ENCODE results near the gene RILPL1. TPM values are rescaled to one million over a fixed set of nuclear protein-coding genes. Genes with fewer than 3 reads are reported as not detected.

The RILPL1 gene
- total and polyA plus RNA-seq, 4 donors = 1.3 to 2.7 (median 2.1) TPM

DNA sequence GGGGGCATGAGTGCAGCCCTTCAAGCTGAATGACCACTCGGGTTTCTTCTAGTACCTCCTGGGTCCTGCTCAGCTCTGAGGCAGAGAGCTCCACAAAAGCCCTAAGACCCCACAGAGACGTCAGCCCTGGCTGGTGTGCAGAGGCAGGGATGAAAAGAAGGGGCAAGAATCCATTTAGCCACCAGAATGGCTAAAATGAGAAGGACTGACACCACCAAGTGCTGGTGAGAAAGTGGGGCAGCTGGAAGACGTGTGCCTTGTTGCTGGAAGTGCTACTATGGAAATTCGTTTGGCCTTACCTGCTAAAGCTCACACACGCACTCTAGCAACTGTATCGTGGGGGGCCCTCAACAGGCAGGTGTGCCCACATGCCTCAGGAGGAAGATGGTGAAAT is 26.7 kb downstream of the RILPL1 start:
- Histone ChIP-seq H3K4me1 (ENCODE audit: control insufficient read depth in 4 of 4, insufficient read depth in 4 of 4, low read length in 3 of 4) (peaks cover 0 to 3% (median 0%) of the 10 kb centered on the region in 4 donors), H3K9ac (ENCODE audit: low read depth in 1 of 2, low read length in 2 of 2) (no peak overlapping the region), H3K9me3 (ENCODE audit: control insufficient read depth in 4 of 4, low read length in 3 of 4) (no peaks in the 10 kb centered on the region), H3K4me3 (ENCODE audit: low read depth in 1 of 3, low read length in 3 of 3) (no peak overlapping the region), H3K36me3 (ENCODE audit: control insufficient read depth in 4 of 4, insufficient read depth in 3 of 4, low read depth in 1 of 4, low read length in 3 of 4) (no peaks in the 10 kb centered on the region), H3K27ac (ENCODE audit: low read depth in 1 of 2, low read length in 2 of 2) (no peak overlapping the region), H3K27me3 (ENCODE audit: control insufficient read depth in 4 of 4, insufficient read depth in 4 of 4, low read length in 3 of 4) (no peaks in the 10 kb centered on the region)
- no peak for DNase-seq (ENCODE audit: low spot score)
- WGBS = 94% methylated on average over 6 of the region's 6 CpGs
- TF ChIP-seq, protein P1, sequence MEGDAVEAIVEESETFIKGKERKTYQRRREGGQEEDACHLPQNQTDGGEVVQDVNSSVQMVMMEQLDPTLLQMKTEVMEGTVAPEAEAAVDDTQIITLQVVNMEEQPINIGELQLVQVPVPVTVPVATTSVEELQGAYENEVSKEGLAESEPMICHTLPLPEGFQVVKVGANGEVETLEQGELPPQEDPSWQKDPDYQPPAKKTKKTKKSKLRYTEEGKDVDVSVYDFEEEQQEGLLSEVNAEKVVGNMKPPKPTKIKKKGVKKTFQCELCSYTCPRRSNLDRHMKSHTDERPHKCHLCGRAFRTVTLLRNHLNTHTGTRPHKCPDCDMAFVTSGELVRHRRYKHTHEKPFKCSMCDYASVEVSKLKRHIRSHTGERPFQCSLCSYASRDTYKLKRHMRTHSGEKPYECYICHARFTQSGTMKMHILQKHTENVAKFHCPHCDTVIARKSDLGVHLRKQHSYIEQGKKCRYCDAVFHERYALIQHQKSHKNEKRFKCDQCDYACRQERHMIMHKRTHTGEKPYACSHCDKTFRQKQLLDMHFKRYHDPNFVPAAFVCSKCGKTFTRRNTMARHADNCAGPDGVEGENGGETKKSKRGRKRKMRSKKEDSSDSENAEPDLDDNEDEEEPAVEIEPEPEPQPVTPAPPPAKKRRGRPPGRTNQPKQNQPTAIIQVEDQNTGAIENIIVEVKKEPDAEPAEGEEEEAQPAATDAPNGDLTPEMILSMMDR (IDR thresholded peaks at IDR 0.05; ENCODE audit: low read depth, low read length, missing input control) = no peak
- TF ChIP-seq RAD21 (IDR thresholded peaks at IDR 0.05) (no peak), JUND (IDR thresholded peaks at IDR 0.05) (no peak), FOXA1 (IDR thresholded peaks at IDR 0.05) (no peak), YY1 (IDR thresholded peaks at IDR 0.05) (no peak), RXRA (IDR thresholded peaks at IDR 0.05) (no peak), FOXA2 (IDR thresholded peaks at IDR 0.05) (no peak), GABPA (IDR thresholded peaks at IDR 0.05 in 1 of 2, conservative IDR thresholded peaks at IDR 0.05 in 1 of 2) (no peak), HNF4A (conservative IDR thresholded peaks at IDR 0.05) (no peak), NR2F2 (IDR thresholded peaks at IDR 0.05) (no peak), EGR1 (IDR thresholded peaks at IDR 0.05; ENCODE audit: low read depth in 2 of 2) (no peak)
- TF ChIP-seq, protein P2, sequence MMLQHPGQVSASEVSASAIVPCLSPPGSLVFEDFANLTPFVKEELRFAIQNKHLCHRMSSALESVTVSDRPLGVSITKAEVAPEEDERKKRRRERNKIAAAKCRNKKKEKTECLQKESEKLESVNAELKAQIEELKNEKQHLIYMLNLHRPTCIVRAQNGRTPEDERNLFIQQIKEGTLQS (IDR thresholded peaks at IDR 0.05) = no peak

DNA sequence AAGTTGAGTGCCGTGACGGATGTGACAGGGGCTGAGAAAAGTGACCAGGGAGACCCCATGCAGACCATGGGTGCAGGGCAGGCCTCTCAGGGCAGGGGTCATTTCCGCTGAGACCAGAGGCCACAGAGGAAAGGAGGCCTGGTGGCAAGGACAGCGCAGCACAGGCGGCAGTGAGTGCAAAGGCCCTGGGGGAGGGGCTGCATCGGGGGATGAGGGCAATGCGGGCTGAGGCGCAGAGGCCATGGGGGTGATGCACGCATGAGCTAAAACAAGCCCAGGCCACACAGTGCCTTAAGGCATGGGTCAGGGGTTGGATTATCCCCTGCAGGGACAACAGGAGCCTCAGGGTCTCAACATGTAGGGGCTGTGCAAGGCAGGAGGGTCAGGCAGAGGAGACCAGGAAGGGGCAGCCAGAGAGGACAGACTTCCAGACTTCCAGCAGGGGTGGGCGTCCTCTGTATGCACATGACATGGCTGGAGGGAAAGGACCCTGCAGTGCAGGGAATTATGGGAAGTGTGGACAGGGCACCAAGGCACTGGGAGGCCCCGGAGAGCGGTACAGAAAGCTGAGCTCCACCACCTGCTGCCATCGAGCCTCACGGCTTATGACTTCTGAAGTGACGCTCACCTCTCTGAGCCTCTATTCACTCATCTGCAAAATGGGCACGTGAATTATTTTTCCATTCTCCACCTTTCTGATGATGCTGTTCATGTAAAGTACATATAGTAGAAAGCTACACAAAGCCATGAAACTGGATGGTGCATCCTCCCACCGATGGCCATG is 27.3 kb downstream of the RILPL1 start:
- peaks cover 0 to 3% (median 0%) of the 10 kb centered on the region in 4 donors for H3K4me1 ChIP-seq (ENCODE audit: control insufficient read depth in 4 of 4, insufficient read depth in 4 of 4, low read length in 3 of 4)
- H3K27ac ChIP-seq (ENCODE audit: low read depth in 1 of 2, low read length in 2 of 2) = no peak overlapping the region
- TF ChIP-seq FOXA1 (IDR thresholded peaks at IDR 0.05) = no peak
- TF ChIP-seq NR2F2 (IDR thresholded peaks at IDR 0.05) = no peak
- TF ChIP-seq, protein P3, sequence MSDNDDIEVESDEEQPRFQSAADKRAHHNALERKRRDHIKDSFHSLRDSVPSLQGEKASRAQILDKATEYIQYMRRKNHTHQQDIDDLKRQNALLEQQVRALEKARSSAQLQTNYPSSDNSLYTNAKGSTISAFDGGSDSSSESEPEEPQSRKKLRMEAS (IDR thresholded peaks at IDR 0.05) = no peak
- TF ChIP-seq HNF4G (IDR thresholded peaks at IDR 0.05) = no peak
- TF ChIP-seq TAF1 (conservative IDR thresholded peaks at IDR 0.05) = no peak
- TF ChIP-seq, protein P2 (IDR thresholded peaks at IDR 0.05) = no peak
- WGBS = 96% methylated on average over 17 of the region's 17 CpGs
- no peak for DNase-seq (ENCODE audit: low spot score)
- H3K4me3 ChIP-seq (ENCODE audit: low read depth in 1 of 3, low read length in 3 of 3) = no peak overlapping the region
- no peak overlapping the region for H3K9ac ChIP-seq (ENCODE audit: low read depth in 1 of 2, low read length in 2 of 2)
- H3K27me3 ChIP-seq (ENCODE audit: control insufficient read depth in 4 of 4, insufficient read depth in 4 of 4, low read length in 3 of 4) = no peaks in the 10 kb centered on the region
- no peaks in the 10 kb centered on the region for H3K36me3 ChIP-seq (ENCODE audit: control insufficient read depth in 4 of 4, insufficient read depth in 3 of 4, low read depth in 1 of 4, low read length in 3 of 4)
- H3K9me3 ChIP-seq (ENCODE audit: control insufficient read depth in 4 of 4, low read length in 3 of 4) = no peaks in the 10 kb centered on the region

DNA sequence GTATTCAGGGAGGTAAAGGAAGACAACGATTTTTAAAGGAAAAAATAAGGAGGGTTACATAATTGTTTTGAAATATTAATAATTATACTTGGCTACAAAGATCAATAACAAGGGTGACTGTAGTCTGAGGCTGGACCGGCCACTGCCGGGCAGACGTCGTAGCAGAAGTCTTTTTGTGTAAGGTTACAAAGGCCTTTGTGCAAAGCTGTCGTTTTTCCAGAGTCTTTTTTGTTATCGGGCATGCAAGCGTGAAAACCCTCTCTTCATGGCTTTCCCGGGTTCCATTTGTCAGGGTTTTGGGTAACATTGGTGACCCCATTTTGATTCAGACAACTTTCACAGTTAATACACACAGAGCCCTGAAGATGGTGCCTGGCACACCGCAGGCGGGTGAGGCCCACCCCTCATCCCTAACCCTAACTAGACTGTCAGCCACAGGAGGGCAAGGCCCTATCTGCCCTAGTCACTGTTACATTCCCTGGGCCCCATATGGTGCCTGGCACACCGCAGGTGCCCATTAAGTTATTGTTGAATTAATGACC is 31.3 kb downstream of the RILPL1 start:
- 94% methylated on average over 12 of the region's 12 CpGs for WGBS
- DNase-seq (ENCODE audit: low spot score) = no peak
- Histone ChIP-seq H3K9me3 (ENCODE audit: control insufficient read depth in 4 of 4, low read length in 3 of 4) (no peaks in the 10 kb centered on the region), H3K4me3 (ENCODE audit: low read depth in 1 of 3, low read length in 3 of 3) (no peak overlapping the region), H3K27me3 (ENCODE audit: control insufficient read depth in 4 of 4, insufficient read depth in 4 of 4, low read length in 3 of 4) (no peaks in the 10 kb centered on the region), H3K36me3 (ENCODE audit: control insufficient read depth in 4 of 4, insufficient read depth in 3 of 4, low read depth in 1 of 4, low read length in 3 of 4) (peaks cover 0 to 9% (median 4%) of the 10 kb centered on the region in 4 donors), H3K9ac (ENCODE audit: low read depth in 1 of 2, low read length in 2 of 2) (no peak overlapping the region), H3K4me1 (ENCODE audit: control insufficient read depth in 4 of 4, insufficient read depth in 4 of 4, low read length in 3 of 4) (no peaks in the 10 kb centered on the region), H3K27ac (ENCODE audit: low read depth in 1 of 2, low read length in 2 of 2) (no peak overlapping the region)
- TF ChIP-seq, protein P4, sequence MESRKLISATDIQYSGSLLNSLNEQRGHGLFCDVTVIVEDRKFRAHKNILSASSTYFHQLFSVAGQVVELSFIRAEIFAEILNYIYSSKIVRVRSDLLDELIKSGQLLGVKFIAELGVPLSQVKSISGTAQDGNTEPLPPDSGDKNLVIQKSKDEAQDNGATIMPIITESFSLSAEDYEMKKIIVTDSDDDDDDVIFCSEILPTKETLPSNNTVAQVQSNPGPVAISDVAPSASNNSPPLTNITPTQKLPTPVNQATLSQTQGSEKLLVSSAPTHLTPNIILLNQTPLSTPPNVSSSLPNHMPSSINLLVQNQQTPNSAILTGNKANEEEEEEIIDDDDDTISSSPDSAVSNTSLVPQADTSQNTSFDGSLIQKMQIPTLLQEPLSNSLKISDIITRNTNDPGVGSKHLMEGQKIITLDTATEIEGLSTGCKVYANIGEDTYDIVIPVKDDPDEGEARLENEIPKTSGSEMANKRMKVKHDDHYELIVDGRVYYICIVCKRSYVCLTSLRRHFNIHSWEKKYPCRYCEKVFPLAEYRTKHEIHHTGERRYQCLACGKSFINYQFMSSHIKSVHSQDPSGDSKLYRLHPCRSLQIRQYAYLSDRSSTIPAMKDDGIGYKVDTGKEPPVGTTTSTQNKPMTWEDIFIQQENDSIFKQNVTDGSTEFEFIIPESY (IDR thresholded peaks at IDR 0.05) = no peak
- TF ChIP-seq HNF4G (IDR thresholded peaks at IDR 0.05) (no peak), GABPA (IDR thresholded peaks at IDR 0.05 in 1 of 2, conservative IDR thresholded peaks at IDR 0.05 in 1 of 2) (no peak), TAF1 (conservative IDR thresholded peaks at IDR 0.05) (no peak), FOXA1 (IDR thresholded peaks at IDR 0.05) (no peak), FOXA2 (IDR thresholded peaks at IDR 0.05) (no peak), YY1 (IDR thresholded peaks at IDR 0.05) (no peak), HNF4A (conservative IDR thresholded peaks at IDR 0.05) (no peak), RXRA (IDR thresholded peaks at IDR 0.05) (no peak), JUND (IDR thresholded peaks at IDR 0.05) (no peak), EGR1 (IDR thresholded peaks at IDR 0.05; ENCODE audit: low read depth in 2 of 2) (no peak)
- TF ChIP-seq, protein P5, sequence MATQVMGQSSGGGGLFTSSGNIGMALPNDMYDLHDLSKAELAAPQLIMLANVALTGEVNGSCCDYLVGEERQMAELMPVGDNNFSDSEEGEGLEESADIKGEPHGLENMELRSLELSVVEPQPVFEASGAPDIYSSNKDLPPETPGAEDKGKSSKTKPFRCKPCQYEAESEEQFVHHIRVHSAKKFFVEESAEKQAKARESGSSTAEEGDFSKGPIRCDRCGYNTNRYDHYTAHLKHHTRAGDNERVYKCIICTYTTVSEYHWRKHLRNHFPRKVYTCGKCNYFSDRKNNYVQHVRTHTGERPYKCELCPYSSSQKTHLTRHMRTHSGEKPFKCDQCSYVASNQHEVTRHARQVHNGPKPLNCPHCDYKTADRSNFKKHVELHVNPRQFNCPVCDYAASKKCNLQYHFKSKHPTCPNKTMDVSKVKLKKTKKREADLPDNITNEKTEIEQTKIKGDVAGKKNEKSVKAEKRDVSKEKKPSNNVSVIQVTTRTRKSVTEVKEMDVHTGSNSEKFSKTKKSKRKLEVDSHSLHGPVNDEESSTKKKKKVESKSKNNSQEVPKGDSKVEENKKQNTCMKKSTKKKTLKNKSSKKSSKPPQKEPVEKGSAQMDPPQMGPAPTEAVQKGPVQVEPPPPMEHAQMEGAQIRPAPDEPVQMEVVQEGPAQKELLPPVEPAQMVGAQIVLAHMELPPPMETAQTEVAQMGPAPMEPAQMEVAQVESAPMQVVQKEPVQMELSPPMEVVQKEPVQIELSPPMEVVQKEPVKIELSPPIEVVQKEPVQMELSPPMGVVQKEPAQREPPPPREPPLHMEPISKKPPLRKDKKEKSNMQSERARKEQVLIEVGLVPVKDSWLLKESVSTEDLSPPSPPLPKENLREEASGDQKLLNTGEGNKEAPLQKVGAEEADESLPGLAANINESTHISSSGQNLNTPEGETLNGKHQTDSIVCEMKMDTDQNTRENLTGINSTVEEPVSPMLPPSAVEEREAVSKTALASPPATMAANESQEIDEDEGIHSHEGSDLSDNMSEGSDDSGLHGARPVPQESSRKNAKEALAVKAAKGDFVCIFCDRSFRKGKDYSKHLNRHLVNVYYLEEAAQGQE (IDR thresholded peaks at IDR 0.05) = no peak
- TF ChIP-seq, protein P2 (IDR thresholded peaks at IDR 0.05) = no peak
